Measurements from ENCODE around the gene FAM13B.

The FAM13B gene

GRCh38 chr5:137902408-137903133, 130.3 kb downstream of the FAM13B start:
- no peak for FAIRE-seq

GRCh38 chr5:137901011-137901817, 131.7 kb downstream of the FAM13B start:
- FAIRE-seq: peak; percentile 54
- no peak for DNase-seq (ENCODE audit: insufficient read length, low spot score)

More at GRCh38 chr5:137902408-137903133, 130.3 kb downstream of the FAM13B start:
- no peak for DNase-seq (ENCODE audit: insufficient read length, low spot score)

GRCh38 chr5:137899493-137899892, 133.4 kb downstream of the FAM13B start:
- no peak for FAIRE-seq
- no peak for DNase-seq (ENCODE audit: insufficient read length, low spot score)

GRCh38 chr5:137896560-137896959, 136.3 kb downstream of the FAM13B start:
- no peak for FAIRE-seq
- no peak for DNase-seq (ENCODE audit: insufficient read length, low spot score)

GRCh38 chr5:137894586-137894985, 138.3 kb downstream of the FAM13B start:
- no peak for FAIRE-seq
- no peak for DNase-seq (ENCODE audit: insufficient read length, low spot score)

GRCh38 chr5:137891849-137892248, 141.0 kb downstream of the FAM13B start:
- DNase-seq (ENCODE audit: insufficient read length, low spot score) (no peak), FAIRE-seq (no peak)

- FAIRE-seq (no peak), DNase-seq (ENCODE audit: insufficient read length, low spot score) (no peak)
These were observed 142.0 kb downstream of the FAM13B start for GRCh38 chr5:137890845-137891244.

- peak; percentile 53 for DNase-seq (ENCODE audit: insufficient read length, low spot score)
- peak; percentile 94 for FAIRE-seq
These were observed 143.8 kb downstream of the FAM13B start, which contains the start of gene PKD2L2 for GRCh38 chr5:137888863-137889759. TSS of gene PKD2L2 (plus strand) at chr5:137889457. CDS start at chr5:137889492, 35 bp downstream.

- no peak for DNase-seq (ENCODE audit: insufficient read length, low spot score)
- FAIRE-seq: no peak
These were observed 144.4 kb downstream of the FAM13B start for GRCh38 chr5:137888466-137888862.

All from GM19239 (cell line).